Measurements from ENCODE around the gene TMEM201. TPM values are rescaled to one million over a fixed set of nuclear protein-coding genes. Genes with fewer than 3 reads are reported as not detected.

Gene TMEM201
- total RNA-seq, 3 donors from 2014 or later (not counting 1 experiment from before 2014, with no cell fraction given), result 7.3 to 10.2 (median 8.8) TPM

DNA sequence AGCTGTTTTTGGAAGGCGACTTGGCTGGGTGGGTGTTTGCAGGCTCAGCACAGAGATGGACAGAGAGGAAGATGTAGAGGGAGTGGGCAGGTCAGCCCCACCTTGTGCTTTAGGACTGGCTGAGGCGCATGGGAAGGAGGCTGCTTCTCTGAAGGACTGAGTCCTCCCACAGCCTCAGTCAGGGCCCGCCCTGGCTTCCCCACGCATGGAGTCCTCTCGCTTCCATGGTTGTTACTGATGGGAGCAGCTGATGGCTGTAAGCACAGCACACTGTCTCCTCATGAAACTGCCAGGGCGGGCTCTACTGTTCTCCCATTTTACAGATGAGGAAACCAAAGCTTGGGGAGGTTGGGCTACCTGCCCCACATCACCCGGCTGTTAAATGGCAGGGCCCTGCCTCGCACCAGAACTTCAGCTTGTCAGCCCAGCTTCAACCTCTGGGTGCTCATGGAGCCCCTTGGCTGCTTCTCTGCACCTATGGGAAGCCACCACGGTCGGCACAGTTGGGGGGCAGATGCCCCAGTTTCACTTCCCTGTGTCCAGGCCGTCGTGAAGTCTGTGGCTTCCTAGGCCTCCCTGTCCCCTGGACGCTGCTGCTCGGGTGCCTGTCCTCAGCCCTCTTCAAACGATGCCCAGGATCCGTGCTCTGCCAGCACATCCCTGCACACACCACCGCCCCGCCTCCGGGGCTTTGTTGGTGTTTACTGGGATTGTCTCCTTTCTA, 2.4 kb downstream of the TMEM201 start:
- no peak for TF ChIP-seq CTCF (IDR thresholded peaks at IDR 0.05)
- Histone ChIP-seq H3K9me3 (ENCODE audit: control insufficient read depth, insufficient read depth, low read length) (no peaks in the 10 kb centered on the region), H3K27me3 (ENCODE audit: control insufficient read depth, insufficient read depth, low read length) (no peaks in the 10 kb centered on the region), H3K4me1 (ENCODE audit: control insufficient read depth, insufficient read depth, low read length) (peaks cover 45% of the 10 kb centered on the region), H3K36me3 (ENCODE audit: control insufficient read depth, insufficient read depth, low read length) (no peaks in the 10 kb centered on the region), H3K4me3 (ENCODE audit: low read length) (no peak overlapping the region), H3K27ac (ENCODE audit: low read length) (no peak overlapping the region)
- intact Hi-C loops (cut with micrococcal nuclease), result no loop called here
- Mint-ChIP-seq H3K27ac (no peak overlapping the region), H3K36me3 (no peaks in the 10 kb centered on the region), H3K9me3 (no peaks in the 10 kb centered on the region), H3K4me1 (peaks cover 8 to 31% of the 10 kb centered on the region in 2 donors), H3K4me3 (peak overlapping the region; percentile 52), H3K27me3 (ENCODE audit: low read depth in 2 of 2) (no peaks in the 10 kb centered on the region)
- DNase-seq, result no peak
- ATAC-seq, result no peak
- 77% methylated on average over 19 of the region's 19 CpGs for WGBS (ENCODE audit: insufficient coverage)

DNA sequence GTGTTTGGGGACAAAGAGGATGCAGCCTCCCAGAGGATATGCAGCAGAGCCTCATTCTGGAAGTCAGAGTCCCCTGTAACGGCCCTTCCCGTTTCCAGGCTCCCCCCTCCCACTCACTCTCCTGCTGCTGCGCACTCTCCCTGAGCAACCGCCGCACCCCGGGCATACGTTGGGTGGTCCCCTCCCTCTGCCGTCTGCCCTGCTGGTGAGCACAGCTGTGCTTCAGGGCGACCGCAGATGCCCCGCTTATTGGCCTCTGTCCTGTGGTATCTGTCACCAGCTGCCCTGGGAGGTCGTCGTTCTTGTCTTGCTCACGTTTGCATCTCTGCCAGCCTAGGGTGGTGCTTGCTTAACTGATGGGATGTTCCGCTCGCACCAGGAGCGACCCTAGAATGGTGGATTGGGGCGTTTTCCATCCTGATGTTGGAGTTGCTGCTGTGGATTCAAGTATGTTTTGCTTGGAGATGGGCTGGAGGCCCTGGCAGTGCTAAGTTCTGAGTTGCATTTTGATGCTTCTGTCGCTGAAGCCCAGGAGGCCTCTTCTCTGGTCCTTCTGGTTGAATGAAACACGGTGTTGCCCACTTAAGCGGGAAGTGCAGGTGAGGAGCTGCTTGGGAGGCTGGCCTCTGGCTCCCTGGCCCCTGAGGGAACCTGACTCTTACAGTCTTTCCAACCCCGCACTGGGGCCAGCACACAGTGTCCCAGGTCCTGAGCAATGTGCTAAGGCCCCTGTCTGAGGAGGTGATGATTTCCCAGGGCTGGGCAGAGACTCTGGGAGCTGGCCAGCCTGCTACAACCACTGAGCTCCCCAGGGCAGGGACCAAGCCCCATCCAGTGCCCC, 3.2 kb downstream of the TMEM201 start:
- H3K27me3 ChIP-seq (ENCODE audit: control insufficient read depth, insufficient read depth, low read length), result no peaks in the 10 kb centered on the region
- peak overlapping the region; percentile 52 for H3K4me3 Mint-ChIP-seq
- DNase-seq (no peak), ATAC-seq (no peak)
- no peaks in the 10 kb centered on the region for H3K36me3 Mint-ChIP-seq
- H3K27ac ChIP-seq (ENCODE audit: low read length), result no peak overlapping the region
- WGBS (ENCODE audit: insufficient coverage), result 83% methylated on average over 22 of the region's 22 CpGs
- H3K9me3 ChIP-seq (ENCODE audit: control insufficient read depth, insufficient read depth, low read length), result no peaks in the 10 kb centered on the region
- peaks cover 8 to 31% of the 10 kb centered on the region in 2 donors for H3K4me1 Mint-ChIP-seq
- no peaks in the 10 kb centered on the region for H3K27me3 Mint-ChIP-seq (ENCODE audit: low read depth in 2 of 2)
- no peaks in the 10 kb centered on the region for H3K9me3 Mint-ChIP-seq
- no peak for TF ChIP-seq CTCF (IDR thresholded peaks at IDR 0.05)
- H3K27ac Mint-ChIP-seq, result no peak overlapping the region
- no peak overlapping the region for H3K4me3 ChIP-seq (ENCODE audit: low read length)
- peaks cover 45% of the 10 kb centered on the region for H3K4me1 ChIP-seq (ENCODE audit: control insufficient read depth, insufficient read depth, low read length)
- intact Hi-C loops (cut with micrococcal nuclease), result no loop called here
- no peaks in the 10 kb centered on the region for H3K36me3 ChIP-seq (ENCODE audit: control insufficient read depth, insufficient read depth, low read length)

- no peak overlapping the region for H3K27ac ChIP-seq (ENCODE audit: low read length)
- H3K9me3 Mint-ChIP-seq, result no peaks in the 10 kb centered on the region
- no peak overlapping the region for H3K4me3 ChIP-seq (ENCODE audit: low read length)
- peaks cover 8 to 31% of the 10 kb centered on the region in 2 donors for H3K4me1 Mint-ChIP-seq
- DNase-seq (no peak), ATAC-seq (no peak)
- H3K27ac Mint-ChIP-seq, result no peak overlapping the region
- no peak for TF ChIP-seq CTCF (IDR thresholded peaks at IDR 0.05)
- H3K27me3 ChIP-seq (ENCODE audit: control insufficient read depth, insufficient read depth, low read length), result no peaks in the 10 kb centered on the region
- no peaks in the 10 kb centered on the region for H3K36me3 ChIP-seq (ENCODE audit: control insufficient read depth, insufficient read depth, low read length)
- H3K27me3 Mint-ChIP-seq (ENCODE audit: low read depth in 2 of 2), result no peaks in the 10 kb centered on the region
- H3K36me3 Mint-ChIP-seq, result no peaks in the 10 kb centered on the region
- WGBS (ENCODE audit: insufficient coverage), result 80% methylated on average over 16 of the region's 16 CpGs
- H3K4me1 ChIP-seq (ENCODE audit: control insufficient read depth, insufficient read depth, low read length), result peaks cover 45% of the 10 kb centered on the region
- intact Hi-C loops (cut with micrococcal nuclease), result no loop called here
- no peak overlapping the region for H3K4me3 Mint-ChIP-seq
- no peaks in the 10 kb centered on the region for H3K9me3 ChIP-seq (ENCODE audit: control insufficient read depth, insufficient read depth, low read length)
These were observed 3.9 kb downstream of the TMEM201 start for GRCh38 chr1:9592510-9593075.
